Tibial artery (tissue), 4 donors: Measurements from ENCODE around the gene TRPV6.

Experiments
- DNase-seq, 2 donors: peaks; one replicate each; pipeline ENCODE4 v3.0.0-alpha.2; 2019
- H3K27ac ChIP-seq, 2 donors: fragments of 200-600 bp; sonication (generic) in 1 of 2; 1 replicate in 1 of 2; 2 replicates in 1 of 2; pipeline ENCODE4 v1.5.1; 2018 to 2019; ENCODE audit warnings: mild to moderate bottlenecking in 1 of 2
- H3K27me3 ChIP-seq, 2 donors: fragments of 200-600 bp; sonication (generic) in 1 of 2; one replicate each; pipeline versions ENCODE4 v1.5.1 to v1.6.0; 2016 to 2019
- H3K36me3 ChIP-seq, 3 donors: fragments of 200-600 bp; sonication (generic) in 2 of 3; one replicate each; pipeline ENCODE4 v1.5.1; 2016 to 2019; ENCODE audit warnings: mild to moderate bottlenecking in 2 of 3
- H3K4me1 ChIP-seq, 4 donors: fragments of 200-600 bp; sonication (generic) in 2 of 4; 1 replicate in 3 of 4; 2 replicates in 1 of 4; pipeline ENCODE4 v1.5.1; 2016 to 2019
- H3K4me3 ChIP-seq, 2 donors: fragments of 200-600 bp; sonication (generic) in 1 of 2; 1 replicate in 1 of 2; 2 replicates in 1 of 2; pipeline ENCODE4 v1.5.1; 2018 to 2019; ENCODE audit warnings: mild to moderate bottlenecking in 2 of 2
- H3K9me3 ChIP-seq, 3 donors: fragments of 200-600 bp; sonication (generic) in 1 of 3; one replicate each; pipeline ENCODE4 v1.5.1; 2016 to 2019
- intact Hi-C: fragments of 100-400 bp; cut with DNase I; formaldehyde crosslinking; loops from one replicate; pipeline ENCODE4 v1.15.0; 2023; ENCODE audit warnings: low total_unique reads
- TF ChIP-seq, protein P1 (sequence below), 2 experiments: fragments of 200-600 bp in 1 of 2; fragments of 450-650 bp in 1 of 2; IDR thresholded peaks; one replicate each; pipeline ENCODE4 v1.5.1; 2017 to 2019; ENCODE audit warnings: antibody characterized with exemption in 2 of 2, mild to moderate bottlenecking in 1 of 2, moderate library complexity in 1 of 2

The TRPV6 gene

DNA sequence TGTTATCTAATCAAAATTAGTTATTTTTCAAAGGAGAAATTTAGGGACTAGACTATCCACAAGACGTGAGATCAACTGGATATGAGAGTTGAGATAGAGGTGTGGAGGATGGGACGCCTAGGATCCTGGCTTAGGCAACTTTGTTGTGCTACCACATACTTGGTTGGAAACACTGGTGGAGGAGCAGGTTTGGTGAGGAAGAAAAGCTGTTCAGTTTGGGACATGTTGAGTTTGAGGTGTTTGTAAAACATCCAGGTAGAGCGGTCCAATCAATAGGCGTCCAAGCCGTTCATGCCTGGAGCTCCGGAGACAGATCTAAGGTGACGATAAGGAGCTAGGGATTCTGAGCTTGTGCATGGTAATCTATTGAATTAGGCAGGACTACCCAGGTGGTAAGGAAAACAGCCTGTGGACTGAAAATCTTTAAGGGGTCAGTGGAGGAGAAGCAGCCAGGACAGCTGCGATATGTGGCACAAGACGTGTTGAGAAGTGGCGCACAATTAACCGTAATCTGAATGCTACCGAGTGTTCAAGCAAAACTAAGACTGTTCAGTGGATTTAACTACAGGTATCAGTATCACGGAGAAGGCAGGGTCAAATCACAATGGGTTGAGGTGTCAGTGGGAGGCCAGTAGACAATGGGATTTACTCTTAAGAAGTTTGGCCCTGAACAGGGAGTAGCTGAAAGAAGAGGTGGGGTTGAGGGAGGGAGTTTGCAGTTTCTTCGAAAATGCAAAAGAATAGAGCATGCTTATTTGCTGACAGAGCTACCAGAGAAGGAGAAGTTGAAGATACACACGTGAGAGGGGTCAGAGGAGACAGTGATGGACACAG, 16.1 kb upstream of the TRPV6 start:
- no peaks in the 10 kb centered on the region for H3K36me3 ChIP-seq
- H3K27me3 ChIP-seq, result no peaks in the 10 kb centered on the region
- peaks cover 0 to 4% (median 0%) of the 10 kb centered on the region in 3 donors for H3K9me3 ChIP-seq
- intact Hi-C loops, result no loop called here
- H3K4me3 ChIP-seq, result no peak overlapping the region
- DNase-seq, result no peak
- TF ChIP-seq, protein P1, sequence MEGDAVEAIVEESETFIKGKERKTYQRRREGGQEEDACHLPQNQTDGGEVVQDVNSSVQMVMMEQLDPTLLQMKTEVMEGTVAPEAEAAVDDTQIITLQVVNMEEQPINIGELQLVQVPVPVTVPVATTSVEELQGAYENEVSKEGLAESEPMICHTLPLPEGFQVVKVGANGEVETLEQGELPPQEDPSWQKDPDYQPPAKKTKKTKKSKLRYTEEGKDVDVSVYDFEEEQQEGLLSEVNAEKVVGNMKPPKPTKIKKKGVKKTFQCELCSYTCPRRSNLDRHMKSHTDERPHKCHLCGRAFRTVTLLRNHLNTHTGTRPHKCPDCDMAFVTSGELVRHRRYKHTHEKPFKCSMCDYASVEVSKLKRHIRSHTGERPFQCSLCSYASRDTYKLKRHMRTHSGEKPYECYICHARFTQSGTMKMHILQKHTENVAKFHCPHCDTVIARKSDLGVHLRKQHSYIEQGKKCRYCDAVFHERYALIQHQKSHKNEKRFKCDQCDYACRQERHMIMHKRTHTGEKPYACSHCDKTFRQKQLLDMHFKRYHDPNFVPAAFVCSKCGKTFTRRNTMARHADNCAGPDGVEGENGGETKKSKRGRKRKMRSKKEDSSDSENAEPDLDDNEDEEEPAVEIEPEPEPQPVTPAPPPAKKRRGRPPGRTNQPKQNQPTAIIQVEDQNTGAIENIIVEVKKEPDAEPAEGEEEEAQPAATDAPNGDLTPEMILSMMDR (IDR thresholded peaks at IDR 0.05), result no peak
- H3K4me1 ChIP-seq, result no peaks in the 10 kb centered on the region
- H3K27ac ChIP-seq, result no peak overlapping the region

DNA sequence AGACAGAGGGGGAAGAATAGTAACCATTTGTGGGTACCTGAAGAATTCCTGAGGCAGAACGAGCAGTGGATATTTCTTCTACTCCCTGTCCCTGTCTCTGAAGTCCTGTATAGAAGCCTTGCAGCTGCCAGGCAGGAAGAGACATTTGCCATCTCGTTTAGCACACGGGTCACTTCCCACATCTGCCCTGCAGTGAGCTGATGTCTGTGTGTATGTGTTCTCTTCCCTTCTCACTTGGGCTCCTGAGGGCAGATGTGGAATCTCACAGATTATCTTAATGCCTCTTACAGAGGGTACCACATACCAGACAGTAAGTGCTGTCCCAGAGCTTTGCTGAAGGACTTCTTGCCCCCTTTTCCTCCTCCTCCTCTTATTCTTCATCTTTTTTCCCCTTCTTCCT, 14.1 kb upstream of the TRPV6 start:
- H3K4me1 ChIP-seq, result no peaks in the 10 kb centered on the region
- no peak for DNase-seq
- intact Hi-C loops, result no loop called here
- no peaks in the 10 kb centered on the region for H3K36me3 ChIP-seq
- H3K9me3 ChIP-seq, result peaks cover 0 to 4% (median 0%) of the 10 kb centered on the region in 3 donors
- no peak overlapping the region for H3K4me3 ChIP-seq
- H3K27me3 ChIP-seq, result no peaks in the 10 kb centered on the region
- no peak overlapping the region for H3K27ac ChIP-seq
- TF ChIP-seq, protein P1 (IDR thresholded peaks at IDR 0.05), result no peak

DNA sequence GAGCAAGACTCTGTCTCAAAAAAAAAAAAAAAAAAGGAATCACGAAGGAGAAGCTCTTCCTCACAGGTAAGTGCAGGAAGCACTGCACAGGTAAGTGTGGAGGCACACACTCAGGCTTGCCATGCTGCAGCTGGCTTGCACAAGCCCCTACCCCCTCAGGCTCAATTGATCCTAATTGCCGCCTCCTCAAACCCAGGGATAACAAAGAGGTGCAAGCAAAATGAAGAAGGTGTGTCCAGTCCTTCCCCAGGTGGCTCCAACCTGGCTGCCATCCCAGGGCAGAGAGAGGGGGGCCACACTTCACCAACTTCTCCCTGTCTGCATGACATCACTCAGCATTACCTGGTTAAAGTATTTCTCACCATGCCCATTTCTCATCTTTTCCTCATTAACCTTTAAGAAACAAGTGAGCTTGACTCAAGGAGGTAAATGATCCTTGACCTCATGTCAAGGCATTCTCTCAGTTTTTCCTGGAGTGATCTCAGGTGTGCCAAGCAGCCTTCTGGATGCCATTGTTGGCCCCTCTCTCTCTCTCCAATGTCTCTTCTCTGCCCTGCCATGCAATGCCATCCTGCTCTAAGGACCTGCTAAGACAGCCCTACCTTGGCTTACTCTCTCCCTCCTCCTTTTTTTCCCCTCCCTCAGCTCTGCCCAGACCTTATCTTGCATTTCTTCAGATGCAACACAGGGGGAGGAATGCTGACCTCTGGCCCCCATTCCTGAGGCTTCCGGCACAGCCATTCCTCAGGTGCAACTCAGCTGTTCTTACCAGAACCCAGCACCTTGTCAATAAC, 13.0 kb upstream of the TRPV6 start:
- intact Hi-C loops, result no loop called here
- H3K27me3 ChIP-seq, result no peaks in the 10 kb centered on the region
- no peak overlapping the region for H3K4me3 ChIP-seq
- no peak overlapping the region for H3K27ac ChIP-seq
- no peaks in the 10 kb centered on the region for H3K36me3 ChIP-seq
- H3K4me1 ChIP-seq, result no peaks in the 10 kb centered on the region
- no peaks in the 10 kb centered on the region for H3K9me3 ChIP-seq
- no peak for DNase-seq
- TF ChIP-seq, protein P1 (IDR thresholded peaks at IDR 0.05), result no peak

DNA sequence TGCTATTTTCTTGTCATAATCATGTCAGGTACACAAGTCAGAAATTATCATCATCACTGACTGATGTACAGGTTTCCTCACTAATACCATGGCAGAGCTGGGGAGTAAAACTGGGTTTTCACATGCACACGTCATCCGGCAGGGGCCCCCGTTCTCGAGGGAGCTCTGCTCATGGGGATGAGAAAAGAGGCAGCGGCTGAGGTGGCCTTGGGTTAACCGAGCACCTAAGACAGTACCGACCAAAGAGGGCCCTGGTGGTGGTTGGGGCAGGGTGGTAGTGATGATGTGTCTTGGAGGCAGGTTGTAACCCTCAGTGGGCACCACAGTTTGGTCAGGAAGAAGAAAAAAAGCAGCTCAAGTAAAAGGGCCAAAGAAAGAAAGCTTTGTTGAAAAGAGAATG, 12.1 kb upstream of the TRPV6 start:
- H3K9me3 ChIP-seq, result no peaks in the 10 kb centered on the region
- TF ChIP-seq, protein P1 (IDR thresholded peaks at IDR 0.05), result no peak
- H3K4me1 ChIP-seq, result no peaks in the 10 kb centered on the region
- H3K27me3 ChIP-seq, result peaks cover 0 to 3% of the 10 kb centered on the region in 2 donors
- no peak overlapping the region for H3K27ac ChIP-seq
- H3K36me3 ChIP-seq, result no peaks in the 10 kb centered on the region
- intact Hi-C loops, result no loop called here
- DNase-seq, result no peak
- H3K4me3 ChIP-seq, result no peak overlapping the region

DNA sequence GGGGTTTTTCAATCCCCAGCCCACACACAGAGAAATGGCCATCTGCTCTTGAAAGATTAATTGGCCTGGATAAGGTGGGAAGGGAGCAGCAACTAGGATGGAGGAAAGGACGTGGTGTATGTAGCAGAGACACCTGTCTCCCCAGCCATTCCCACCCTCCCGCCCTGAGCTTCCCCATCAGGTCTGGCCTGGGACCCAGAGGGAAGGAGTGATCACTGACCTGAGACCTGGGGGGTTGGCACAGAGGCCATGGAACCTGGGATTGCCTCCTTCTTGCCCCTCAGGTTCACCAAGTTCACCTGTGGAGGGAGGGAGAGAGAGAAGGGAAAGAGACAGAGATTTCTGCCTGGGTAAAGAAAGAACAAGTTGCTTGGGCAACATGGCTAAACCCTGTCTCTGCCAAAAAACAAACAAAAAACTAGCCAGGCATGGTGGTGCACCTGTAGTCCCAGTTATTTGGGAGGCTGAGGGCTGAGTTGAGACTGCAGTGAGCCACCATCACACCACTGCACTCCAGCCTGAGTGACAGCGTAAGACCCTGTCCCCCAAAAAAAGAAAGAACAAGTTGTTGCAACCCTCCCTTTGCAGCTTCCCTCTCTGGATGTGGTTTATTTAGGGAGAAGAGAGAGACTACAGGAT, 11.3 kb upstream of the TRPV6 start:
- Histone ChIP-seq H3K27me3 (peaks cover 0 to 7% of the 10 kb centered on the region in 2 donors), H3K4me3 (no peak overlapping the region), H3K9me3 (no peaks in the 10 kb centered on the region), H3K27ac (no peak overlapping the region), H3K36me3 (no peaks in the 10 kb centered on the region), H3K4me1 (no peaks in the 10 kb centered on the region)
- intact Hi-C loops, result no loop called here
- DNase-seq, result no peak
- TF ChIP-seq, protein P1 (IDR thresholded peaks at IDR 0.05), result no peak
